GM21529 (cell line): Measurements from ENCODE around the gene RRAGD.
"Not testable (repeated sequence)": the region's sequence is repeated elsewhere in the genome, so short reads cannot be mapped to it uniquely, and the experiment has no call there.

Experiments used
- ATAC-seq: cut with Tn5 transposase; IDR thresholded peaks from one replicate; pipeline ENCODE4 v1.9.1; 2021; ENCODE audit not compliant: unreplicated experiment

RRAGD gene

DNA sequence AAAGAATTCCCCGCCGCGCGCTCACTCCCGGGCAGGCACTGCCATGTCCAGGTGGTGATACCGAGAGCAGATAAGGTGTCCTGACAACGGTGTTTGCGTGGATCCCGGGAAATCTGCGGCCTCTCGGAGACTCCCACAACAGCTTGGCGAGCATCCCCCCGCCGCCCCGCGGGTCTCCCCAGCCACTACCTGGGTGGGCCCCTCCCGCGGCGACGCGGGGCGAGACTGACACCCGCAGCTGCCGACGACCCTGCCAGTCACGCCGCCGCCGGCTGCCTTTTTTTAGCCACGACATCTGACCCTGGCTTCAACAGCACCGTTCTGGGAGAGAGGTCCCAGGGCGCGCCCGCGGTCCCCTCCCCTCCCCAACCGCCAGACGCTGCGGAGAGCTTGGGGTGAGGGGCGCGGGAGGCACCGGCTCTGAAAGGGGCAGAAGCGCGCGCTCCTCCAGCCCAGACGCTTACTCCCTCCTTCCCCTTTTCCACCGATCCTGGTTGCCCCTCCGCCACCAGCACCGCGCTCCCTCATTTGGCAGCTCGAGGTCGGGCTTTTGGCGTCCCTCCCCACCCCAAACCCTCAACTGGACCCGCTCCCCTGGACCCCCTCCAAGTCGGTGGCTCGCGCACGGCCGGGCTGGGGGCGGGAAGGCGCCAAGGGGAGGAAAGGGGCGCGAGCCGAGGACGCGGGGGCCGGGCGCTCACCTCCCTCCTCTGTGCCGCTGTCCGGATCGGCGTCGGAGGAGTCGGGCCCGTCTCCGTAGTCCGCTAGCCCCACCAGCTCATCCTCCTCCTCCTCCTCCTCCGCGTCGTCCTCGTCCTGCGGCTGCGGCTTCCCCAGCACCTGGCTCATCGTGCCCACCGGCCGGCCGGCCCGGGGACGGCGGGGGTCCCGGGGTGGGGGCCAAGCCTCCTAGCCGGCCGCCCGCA lies 665 bp downstream of the RRAGD start:
- peak; percentile 48 for ATAC-seq

DNA sequence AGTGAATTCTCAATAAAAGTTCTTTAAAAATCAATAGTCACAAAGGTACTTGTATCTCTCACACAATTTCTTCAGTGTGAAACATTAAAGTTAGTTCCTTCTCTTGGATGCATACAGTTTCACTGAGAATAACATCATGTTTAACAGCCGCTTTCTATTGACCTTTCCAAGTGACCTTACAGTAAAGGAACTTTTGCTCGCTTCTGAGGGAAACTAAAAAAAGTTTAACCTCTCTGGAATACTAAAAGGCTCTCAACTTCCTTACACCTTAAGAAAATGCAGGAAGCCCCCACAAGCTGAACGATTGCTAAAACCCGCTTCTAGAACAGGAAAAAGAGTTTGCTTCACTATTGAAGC lies 1.3 kb downstream of the RRAGD start:
- no peak for ATAC-seq

DNA sequence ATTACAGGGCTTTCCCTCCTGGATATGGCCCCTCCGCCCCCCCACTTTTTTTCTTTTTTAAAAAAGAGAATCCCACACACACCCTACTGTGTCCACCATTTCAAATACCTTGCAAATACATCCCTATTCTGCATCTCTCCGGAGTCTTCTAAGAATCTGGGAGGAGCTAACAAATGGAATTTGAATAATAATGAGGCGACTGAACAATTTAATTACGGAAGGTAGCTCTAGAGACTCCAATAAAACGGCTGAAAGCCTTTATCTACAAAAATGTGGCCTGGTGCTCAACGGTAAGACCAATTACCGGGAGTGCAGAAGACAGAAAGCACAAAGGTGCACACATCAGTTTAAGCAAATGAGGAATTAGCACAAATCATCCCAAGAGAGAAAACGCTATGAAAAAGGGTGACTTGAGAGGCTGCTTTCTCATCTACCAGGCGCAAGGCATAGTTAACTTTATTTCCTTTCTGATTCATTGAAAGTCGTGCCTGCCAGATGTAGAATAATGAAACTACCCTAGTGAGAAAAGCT lies 1.8 kb downstream of the RRAGD start:
- ATAC-seq, result no peak

DNA sequence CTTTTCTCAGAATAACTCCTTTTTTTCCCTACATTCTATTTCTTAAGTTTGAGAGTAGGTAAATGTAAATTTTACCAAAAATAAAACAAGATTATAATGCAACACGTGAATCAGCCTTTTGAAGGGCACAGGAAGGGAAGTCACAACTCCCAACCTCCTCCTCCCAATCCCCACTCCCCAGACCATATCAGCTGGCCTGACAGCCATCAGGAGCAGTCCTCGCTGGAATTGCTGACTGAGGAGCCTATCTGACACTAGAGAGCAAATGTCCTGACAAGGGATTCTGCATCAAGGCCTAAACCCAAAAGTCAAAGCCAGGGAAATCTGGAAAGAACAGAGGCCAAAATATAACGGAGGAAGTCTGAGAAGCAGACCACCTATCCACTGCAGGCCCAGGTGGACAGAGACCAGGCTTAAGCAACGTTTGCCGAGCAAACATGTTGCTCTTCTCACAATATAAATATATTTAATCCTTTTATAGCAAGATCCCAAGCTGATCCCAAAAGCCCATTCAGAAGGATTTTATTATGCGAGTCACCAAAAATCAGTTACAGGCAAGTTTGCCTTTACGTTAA lies 2.5 kb downstream of the RRAGD start:
- no peak for ATAC-seq

DNA sequence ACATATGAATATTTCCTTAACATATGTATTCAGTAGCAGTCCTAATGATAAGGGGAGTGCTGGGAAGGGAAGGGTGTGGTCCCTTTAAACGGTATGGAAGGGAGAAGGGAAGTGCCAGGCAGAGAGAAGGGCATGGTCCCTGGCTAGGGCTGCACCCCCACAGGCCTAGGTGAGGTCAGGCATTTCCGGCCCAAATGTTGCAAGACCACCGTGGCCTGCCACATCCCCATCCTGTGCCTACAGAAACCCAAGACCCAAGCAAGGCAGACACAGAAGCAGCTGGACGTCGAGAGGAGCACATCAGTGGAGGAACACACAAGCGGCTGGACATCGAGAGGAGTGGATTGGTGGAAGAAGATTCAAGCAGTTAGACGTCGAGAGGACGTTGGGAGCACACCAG lies 5.9 kb downstream of the RRAGD start:
- ATAC-seq, result no peak

DNA sequence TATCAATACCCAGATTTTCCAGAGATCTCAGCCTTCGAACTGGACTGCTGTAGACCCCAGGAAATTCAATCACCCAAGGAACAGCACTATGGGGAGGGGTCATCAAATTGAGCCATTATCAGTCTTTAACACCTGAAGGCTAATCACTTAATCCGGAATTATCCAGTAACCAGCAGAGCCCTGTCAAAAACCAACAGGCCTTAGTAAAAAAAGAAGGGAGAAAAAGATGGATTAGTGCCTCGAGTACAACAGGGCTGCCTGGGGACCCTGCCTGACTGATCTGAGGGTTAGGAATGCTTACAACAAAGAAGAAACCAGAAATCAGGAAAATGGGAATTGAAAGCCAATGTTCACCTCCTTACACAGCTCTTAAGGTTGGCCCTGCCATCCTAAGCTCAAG lies 7.6 kb downstream of the RRAGD start:
- ATAC-seq, result no peak

DNA sequence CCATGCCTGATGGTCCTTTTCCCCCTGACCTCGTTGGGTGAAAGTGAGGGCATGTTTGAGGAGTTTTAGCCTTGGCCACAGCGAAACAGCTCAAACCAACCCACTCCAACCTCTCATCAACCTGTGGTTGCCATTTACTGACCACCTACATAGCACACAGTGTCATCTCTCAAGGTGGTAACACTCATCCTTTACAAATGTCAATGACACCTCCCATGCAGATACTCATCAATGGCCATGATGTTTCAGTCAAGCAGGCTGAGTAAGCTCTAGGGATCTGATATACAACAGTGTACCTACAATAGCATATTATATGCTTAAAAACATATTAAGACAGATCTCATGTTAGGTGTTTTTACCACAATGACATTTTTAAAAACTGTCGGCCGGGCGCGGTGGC lies 9.3 kb downstream of the RRAGD start:
- no peak for ATAC-seq

DNA sequence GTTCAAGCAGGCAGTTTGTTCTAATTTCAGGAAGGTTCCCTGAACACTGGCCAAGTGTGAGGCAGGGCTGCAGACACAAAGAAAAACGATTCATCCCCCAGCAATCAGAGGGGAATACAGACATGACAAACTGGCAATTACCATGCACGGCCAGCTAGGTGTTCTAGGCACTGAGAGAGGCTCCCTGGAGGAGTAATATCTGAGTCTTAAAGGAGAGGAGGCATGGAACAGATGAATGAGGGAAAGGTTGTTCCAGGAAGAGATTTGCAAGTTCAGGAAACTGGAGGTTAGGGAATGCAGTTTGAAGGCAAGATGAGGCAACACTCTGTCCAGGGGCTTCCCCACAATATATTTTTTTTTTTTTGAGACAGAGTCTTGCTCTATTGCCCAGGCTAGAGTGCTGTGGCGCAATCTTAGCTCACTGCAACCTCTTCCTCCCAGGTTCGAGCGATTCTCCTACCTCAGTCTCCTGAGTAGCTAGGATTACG lies 11.1 kb downstream of the RRAGD start:
- no peak for ATAC-seq

DNA sequence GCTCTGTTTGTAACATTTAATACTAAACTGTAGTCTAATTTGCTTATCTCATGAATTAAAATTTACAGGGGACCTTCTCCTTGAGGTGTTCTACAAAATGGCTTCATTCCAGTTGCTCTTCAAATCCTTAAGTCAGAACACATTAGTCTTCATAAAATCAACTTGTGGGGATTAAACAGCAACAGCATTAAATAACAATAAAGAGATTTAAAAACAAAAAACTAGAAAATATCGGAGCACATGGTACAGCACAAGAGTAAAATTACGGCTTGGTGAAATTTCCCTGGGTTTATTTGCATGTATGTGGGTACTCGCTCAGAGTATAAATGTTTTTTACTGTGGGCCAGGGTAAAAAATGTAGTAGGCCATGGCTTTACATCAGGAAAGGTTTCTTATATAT lies 12.0 kb downstream of the RRAGD start:
- no peak for ATAC-seq

DNA sequence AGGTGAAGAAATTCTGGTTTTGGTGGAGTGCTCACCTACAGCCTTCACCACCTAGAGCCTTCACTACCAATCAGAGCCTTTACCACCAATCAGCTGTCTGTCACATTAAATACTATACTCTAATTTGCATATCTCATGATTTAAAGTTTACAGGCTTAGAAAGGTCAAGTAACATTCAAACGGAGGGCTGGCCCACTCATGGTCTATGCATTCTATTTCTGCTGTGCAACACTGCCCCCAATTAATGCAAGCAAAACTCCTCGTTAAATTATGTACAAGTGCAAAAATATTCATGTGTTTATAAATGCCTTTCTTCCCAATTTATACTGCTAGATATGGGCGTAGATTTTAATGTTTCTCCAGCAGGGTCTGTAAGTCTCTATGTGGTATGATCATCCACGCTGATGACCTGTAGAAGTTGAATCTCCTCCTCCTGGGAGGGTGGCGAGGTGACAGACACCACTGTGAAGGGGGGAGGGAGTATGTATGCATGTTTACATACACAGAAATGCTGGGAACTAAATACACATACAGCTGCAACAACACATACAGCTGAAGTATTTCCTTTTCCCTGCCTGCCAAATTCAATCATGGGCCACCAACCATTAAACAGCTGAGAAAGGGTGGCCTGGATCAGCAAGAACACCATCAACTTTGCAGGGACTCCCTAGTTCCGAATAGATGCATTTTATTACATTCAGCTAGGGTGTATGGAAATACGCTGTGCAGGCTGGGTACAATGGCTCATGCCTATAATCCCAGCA lies 13.1 kb downstream of the RRAGD start:
- no peak for ATAC-seq

DNA sequence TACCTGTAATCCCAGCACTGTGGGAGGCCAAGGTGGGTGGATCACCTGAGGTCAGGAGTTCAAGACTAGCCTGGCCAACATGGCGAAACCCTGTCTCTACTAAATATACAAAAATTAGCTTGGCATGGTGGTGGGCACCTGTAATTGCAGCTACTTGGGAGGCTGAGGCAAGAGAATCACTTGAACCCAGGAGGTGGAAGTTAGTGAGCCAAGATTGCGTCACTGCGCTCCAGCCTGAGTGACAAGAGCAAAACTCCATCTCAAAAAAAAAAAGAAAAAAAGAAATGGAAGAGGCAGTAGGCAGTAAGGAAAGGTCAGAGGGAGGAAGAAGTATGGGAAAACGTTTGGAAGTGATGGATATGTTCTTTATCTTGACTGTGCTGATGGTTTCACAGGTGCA lies 14.2 kb downstream of the RRAGD start:
- not testable (repeated sequence) for ATAC-seq

DNA sequence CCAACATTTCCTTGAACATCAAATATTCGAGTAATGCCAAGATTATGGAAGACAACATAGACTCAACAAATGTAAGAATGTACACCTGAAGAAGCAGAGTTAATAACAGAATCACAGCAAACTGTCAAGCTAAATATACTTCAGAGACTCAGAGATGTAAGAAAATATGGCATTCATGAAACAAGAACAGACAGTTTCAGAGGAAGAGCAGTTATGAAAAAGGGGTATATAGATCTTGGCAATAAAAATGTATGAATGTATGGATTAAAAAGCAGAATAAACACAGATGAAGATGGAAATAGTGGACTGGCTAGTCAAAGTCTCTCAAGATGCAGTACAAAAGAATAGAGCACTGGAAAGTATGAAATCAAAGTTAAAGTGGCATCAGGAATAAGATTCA lies 18.4 kb downstream of the RRAGD start:
- no peak for ATAC-seq

DNA sequence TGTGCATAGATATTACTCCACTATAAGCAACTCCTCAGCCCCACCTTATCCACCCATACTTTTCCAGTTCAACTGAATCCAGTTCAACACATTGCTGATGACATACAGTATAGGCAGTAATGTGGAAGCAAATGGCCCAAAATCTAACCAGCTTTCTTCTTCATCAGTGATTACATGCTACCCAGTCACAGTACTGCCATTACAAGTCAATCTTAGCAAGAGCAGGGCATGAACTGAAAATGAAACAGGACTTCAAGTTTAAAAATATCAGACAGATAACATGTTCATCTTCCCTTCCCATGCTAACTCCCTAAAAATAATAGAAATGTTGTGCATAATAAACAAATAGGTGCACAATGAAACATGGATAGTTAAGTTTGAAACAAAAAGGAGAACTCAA lies 19.2 kb downstream of the RRAGD start:
- peak; percentile 54 for ATAC-seq

DNA sequence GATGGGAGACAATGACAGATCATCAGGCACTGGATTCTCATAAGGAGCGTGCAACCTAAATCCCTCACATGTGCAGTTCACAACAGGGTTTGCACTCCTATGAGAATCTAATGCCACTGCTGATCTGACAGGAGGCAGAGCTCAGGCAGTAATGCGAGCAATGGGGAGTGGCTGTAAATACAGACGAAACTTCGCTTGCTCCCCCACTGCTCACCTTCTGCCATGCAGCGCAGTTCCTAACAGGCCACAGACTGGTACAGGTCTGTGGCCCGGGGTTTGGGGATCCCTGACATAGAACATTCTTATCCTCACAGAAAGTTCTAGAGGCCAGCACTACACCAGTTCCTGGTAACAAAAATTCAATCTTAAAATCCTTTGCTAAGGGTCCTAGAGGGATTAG lies 23.2 kb downstream of the RRAGD start:
- no peak for ATAC-seq

DNA sequence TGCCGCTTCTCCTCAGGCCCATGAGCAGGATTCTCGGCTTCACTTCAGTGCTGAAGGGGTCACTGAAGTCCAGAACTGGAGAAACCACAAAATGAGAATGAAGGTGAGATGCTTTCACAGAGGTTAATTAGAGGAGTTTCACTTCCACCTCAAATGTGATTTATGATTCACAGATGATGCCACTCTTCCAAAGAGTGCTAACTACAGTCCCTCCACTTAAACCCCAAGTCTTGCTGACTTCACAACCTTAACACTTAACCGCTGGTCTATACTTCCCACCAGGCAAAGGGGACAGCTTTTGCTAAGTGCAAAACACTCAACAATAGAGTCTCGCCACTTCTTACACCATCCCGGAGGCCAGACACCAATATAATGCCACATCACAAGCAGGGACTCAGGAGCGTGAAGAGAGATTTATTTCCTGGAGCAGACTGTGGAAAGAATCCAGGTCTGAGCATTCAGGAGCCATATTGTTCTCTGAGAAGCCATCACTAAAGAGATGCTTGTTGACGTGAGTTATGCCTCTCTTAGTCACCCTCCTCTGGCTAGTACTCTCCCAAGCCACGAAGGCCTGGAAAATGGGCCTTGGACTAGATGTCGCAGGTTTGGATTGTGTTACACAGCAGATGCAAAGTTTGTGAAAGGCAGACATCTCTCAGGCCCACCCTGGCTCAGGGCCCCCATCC lies 24.4 kb downstream of the RRAGD start:
- ATAC-seq, result peak; percentile 94

DNA sequence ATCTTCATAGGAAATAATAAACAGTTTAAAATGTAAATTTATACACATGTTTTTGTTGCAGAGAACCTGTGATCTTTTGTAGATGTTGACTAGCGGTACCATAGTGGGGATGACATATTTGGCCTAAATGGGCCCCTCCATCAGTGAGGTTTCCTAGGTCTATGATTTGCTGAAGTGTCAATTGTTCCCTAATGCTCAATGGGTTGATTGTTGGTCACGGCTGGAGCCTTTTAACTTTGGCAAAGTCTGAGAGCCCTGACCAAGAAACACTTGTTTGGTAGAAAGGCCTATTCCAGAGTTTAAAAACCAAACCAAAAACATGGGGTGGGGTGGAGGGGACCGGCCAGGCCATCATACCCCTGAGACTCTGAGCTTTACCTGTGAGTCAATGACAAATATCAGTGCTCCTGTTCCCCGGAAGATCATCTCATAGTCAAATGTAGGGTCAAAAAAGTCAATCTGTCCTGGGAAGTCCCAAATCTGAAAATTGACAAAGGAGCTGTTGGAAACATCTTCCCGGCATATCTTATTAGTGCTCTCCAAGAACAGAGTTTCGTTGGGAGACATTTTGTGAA lies 25.1 kb downstream of the RRAGD start:
- ATAC-seq, result peak; percentile 22

DNA sequence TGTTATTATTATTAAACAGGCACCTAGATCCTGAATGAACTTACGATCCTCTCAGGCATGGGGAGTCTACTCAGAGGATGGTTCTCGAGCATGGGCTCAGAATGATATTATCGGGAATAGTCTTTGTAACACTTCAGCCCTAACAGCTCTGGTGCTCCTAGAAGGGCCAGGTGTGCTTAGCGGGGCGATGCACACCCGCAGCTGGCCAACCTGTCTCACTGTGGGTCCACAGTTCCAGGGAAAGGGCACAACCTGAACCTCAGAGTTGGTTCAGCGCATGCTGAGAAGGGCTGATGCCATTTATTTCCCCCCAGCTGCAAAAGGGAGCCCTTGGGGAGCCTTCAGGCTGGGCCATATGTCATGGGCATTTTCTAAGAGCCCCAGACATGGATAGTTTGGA lies 26.2 kb downstream of the RRAGD start:
- no peak for ATAC-seq

DNA sequence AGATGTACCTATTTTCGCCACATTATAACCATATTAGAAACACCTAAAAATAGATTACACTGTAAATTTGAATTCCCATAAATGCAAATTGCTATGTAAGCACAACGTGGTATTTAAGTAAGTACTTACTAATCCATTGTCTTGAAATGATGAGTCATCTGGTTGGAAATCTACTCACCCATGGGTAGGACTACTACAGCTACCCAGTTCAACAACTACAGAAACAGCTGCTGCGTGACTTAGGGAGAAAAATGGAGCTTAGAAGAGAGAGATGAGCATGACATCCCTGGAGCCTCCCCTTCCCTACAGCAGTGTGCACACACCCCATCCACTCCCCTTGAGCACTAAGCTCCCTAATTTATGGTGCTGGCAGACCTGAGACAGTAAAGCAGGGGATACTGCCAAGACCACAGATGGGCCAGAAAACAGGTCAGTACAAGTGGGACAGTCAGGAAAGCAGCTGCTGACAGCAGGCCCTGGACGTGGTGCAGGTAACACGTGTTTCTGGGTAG lies 26.9 kb downstream of the RRAGD start:
- ATAC-seq, result peak; percentile 38

DNA sequence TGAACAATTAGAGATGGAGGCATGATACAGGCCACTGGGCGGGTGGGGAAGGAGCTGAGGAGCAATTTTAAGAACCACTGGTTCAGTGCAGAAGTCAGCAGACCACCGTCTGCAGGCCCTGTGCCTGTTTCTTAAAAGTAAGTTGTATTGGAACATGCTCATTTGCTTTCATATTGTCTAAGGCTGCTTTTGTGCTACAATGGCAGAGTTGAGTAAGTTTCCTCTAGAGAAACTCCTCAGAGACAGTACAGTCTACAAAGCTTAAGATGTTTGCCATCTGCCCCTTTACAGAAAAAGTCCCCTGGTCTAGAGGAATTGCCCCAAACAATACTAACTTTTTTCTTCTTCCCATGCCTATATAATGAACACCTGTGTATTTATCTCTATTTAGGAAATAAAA lies 31.0 kb downstream of the RRAGD start:
- ATAC-seq, result no peak

DNA sequence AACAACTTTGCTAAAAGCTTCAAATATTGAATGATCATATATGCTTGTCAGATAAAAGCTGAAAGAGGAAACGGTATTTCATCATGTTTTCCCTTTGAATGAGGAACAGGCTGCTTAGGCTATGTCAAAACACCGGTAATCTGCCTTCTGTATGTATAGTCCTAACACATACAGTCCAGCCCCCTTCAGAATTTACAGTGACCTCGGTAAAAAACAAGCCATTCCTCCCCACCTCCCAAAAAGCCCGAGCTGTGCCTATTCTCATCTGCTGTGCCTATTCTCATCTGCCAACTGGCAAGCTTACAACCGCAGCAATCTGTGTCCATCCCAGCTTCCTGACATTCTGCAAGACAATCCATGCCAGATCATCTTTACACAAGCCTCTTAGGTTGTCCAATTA lies 32.8 kb downstream of the RRAGD start:
- ATAC-seq, result no peak
